Activated CD8-positive, alpha-beta memory T cell treated with anti-CD3 and anti-CD28 coated beads for 24 hours (primary cell): ENCODE data around the gene CSKMT.
A peak's percentile ranks its signal among the peaks of the same experiment; 100 is the strongest.
"Not testable (repeated sequence)": the region's sequence is repeated elsewhere in the genome, so short reads cannot be mapped to it uniquely, and the experiment has no call there.

Source experiments
- DNase-seq: peaks from one replicate; pipeline ENCODE4 v3.0.0-alpha.2; 2020

Gene CSKMT

GRCh38 chr11:62665075-62665598, at the start of gene CSKMT, which contains the start of gene C11orf98:
CSKMT (plus strand) TSS chr11:62665312; CDS start chr11:62665880, 568 bp downstream.
C11orf98 (minus strand) TSS chr11:62665210; CDS start chr11:62665169, 41 bp downstream.
- peak; percentile 99 for DNase-seq

- DNase-seq: no peak
Observed at GRCh38 chr11:62615521-62615920, 49.6 kb upstream of the CSKMT start.

GRCh38 chr11:62616957-62617356, 48.2 kb upstream of the CSKMT start:
- not testable (repeated sequence) for DNase-seq

GRCh38 chr11:62621027-62621566, 44.0 kb upstream of the CSKMT start:
- DNase-seq: no peak

GRCh38 chr11:62621567-62622470, 43.3 kb upstream of the CSKMT start, which contains the start of gene B3GAT3:
B3GAT3 (minus strand) TSS chr11:62621986; CDS start chr11:62621947, 39 bp downstream.
- peak; percentile 99 for DNase-seq

GRCh38 chr11:62622476-62623089, 42.5 kb upstream of the CSKMT start:
- no peak for DNase-seq

- no peak for DNase-seq
Observed at GRCh38 chr11:62627713-62628112, 37.4 kb upstream of the CSKMT start.

GRCh38 chr11:62632492-62632891, 32.6 kb upstream of the CSKMT start:
- DNase-seq: no peak

- no peak for DNase-seq
Observed at GRCh38 chr11:62644220-62644619, 20.9 kb upstream of the CSKMT start.

- peak; percentile 68 for DNase-seq
Observed at GRCh38 chr11:62645671-62645945, 19.5 kb upstream of the CSKMT start.

- DNase-seq: peak; percentile 99
Observed at GRCh38 chr11:62645946-62646824, 18.9 kb upstream of the CSKMT start, which contains the start of gene GANAB. GANAB (minus strand) TSS chr11:62646613; CDS start chr11:62646599, 14 bp downstream.

GRCh38 chr11:62646825-62647608, 18.1 kb upstream of the CSKMT start:
- DNase-seq: no peak

- no peak for DNase-seq
Observed at GRCh38 chr11:62647609-62648005, 17.5 kb upstream of the CSKMT start.

GRCh38 chr11:62648185-62648966, 16.7 kb upstream of the CSKMT start:
- DNase-seq: no peak

GRCh38 chr11:62648967-62649364, 16.1 kb upstream of the CSKMT start:
- no peak for DNase-seq

GRCh38 chr11:62649486-62649885, 15.6 kb upstream of the CSKMT start:
- no peak for DNase-seq

- not testable (repeated sequence) for DNase-seq
Observed at GRCh38 chr11:62650283-62650682, 14.8 kb upstream of the CSKMT start.

- DNase-seq: no peak
Observed at GRCh38 chr11:62652161-62653006, 12.7 kb upstream of the CSKMT start.

- no peak for DNase-seq
Observed at GRCh38 chr11:62654297-62654696, 10.8 kb upstream of the CSKMT start.
